22Rv1 (cell line): ENCODE measurements around the gene SPATA3.

ENCODE experiments used
- H3K27ac ChIP-seq: fragments of 450-650 bp; 2 replicates; pipeline ENCODE4 v1.5.1; 2017
- ZFX ChIP-seq: fragments of 450-650 bp; IDR thresholded peaks from 2 replicates; pipeline ENCODE4 v1.6.1; 2017; ENCODE audit warnings: antibody characterized with exemption, borderline replicate concordance
- TF ChIP-seq, protein P1 (sequence below): fragments of 450-650 bp; IDR thresholded peaks from 2 replicates; pipeline ENCODE4 v1.5.1; 2017; ENCODE audit warnings: mild to moderate bottlenecking

Gene SPATA3

DNA sequence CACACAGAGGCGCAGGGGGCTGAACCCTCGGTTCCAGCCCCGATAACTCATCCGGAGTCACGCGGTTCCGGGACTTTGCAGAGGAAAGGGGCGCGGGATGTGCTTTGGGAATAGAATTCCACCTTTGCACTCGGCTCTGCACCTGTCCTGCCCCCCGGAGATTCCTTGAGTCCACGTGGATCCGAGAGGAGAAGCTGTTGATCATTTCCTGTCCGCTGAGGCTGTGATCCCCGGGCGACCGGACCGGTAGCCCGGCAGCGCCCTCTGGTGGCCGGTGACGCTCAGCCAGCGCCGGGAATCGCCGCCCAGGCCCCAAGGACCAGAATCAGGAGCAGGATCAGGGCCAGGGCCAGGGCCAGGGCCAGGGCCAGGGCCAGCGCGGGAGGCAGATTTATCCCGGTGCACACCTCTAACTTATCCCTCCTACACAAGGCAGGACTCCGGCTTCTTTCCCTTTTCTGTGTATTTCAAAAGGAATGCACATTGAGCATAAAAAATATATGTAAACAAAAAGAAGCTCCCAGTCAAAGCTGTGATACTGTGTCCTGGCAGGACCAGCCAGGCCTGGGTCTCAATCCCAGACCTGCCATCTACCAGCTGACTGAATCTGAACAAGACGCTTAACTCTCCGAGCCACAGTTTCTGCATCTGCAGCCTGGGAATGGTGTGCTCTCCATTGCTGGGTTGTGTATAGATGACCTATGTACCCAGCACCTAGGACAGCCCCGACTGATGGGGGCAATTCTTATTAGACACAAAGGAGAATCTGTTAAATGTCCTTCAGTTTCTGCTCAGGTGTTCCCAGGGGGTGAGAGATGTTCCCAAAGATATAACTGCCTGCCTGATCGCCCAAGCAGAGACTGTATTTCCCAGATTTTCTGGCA is 8.5 kb upstream of the SPATA3 start:
- TF ChIP-seq ZFX, result no peak
- TF ChIP-seq, protein P1, sequence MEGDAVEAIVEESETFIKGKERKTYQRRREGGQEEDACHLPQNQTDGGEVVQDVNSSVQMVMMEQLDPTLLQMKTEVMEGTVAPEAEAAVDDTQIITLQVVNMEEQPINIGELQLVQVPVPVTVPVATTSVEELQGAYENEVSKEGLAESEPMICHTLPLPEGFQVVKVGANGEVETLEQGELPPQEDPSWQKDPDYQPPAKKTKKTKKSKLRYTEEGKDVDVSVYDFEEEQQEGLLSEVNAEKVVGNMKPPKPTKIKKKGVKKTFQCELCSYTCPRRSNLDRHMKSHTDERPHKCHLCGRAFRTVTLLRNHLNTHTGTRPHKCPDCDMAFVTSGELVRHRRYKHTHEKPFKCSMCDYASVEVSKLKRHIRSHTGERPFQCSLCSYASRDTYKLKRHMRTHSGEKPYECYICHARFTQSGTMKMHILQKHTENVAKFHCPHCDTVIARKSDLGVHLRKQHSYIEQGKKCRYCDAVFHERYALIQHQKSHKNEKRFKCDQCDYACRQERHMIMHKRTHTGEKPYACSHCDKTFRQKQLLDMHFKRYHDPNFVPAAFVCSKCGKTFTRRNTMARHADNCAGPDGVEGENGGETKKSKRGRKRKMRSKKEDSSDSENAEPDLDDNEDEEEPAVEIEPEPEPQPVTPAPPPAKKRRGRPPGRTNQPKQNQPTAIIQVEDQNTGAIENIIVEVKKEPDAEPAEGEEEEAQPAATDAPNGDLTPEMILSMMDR, result peak; percentile 94
- no peak overlapping the region for H3K27ac ChIP-seq

DNA sequence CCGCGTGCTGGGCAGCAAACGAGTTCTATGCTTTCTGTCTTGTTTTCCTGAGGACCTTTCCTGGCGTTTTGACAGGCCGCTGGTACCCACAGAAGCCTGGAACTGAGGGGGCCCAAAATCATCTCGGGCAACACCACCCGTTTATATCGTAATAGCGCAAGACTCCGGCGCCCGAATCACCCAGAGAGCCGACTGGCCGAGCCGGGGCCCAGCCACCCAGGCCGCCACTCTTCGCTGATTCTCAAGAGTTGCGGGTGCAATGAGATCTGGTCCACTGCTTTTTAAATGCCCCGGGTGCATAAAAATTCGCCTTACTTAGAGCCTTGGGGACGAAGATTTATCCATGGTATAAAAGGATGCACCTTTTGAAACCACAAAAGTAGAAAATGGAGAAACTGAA is 6.2 kb upstream of the SPATA3 start:
- H3K27ac ChIP-seq, result no peak overlapping the region
- no peak for TF ChIP-seq ZFX
- TF ChIP-seq, protein P1, result no peak

DNA sequence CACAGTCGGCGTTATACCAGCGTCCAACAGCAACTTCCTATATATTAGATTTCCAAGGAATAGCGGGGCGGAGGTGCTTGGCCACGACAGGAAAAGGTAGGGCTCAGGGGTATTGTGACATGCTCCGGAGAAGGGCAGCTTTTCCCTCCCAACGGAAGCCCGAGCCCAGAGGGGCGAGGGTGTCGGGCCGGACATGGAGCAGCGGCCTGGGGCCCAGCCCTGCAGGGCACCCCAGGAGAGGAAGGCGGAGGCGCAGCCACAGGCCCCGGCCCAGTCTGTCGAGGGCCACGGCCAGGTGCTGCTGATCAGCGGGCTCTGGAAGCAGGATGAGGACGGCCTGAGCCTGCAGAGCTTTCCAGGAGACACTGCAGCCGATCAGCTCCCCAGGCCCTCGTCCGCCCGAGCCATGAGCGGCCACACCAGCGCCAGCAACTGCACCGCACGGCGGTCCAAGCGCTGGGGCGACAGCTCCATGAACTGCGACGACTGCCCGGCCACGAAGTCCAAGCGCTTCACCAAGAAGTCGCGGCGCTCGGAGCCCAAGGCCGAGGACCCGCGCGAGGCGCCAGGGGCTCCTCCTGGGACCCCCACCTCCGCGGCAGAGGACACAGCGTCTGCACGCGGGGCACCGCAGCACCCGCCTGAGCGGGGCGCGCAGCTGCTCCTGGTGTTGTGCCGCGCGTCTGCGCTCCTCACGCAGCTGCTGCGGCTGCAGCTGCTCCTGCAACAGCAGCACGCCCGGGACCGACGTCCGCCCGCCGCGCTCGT is 5.6 kb upstream of the SPATA3 start:
- TF ChIP-seq, protein P1, result no peak
- TF ChIP-seq ZFX, result no peak
- H3K27ac ChIP-seq, result no peak overlapping the region

DNA sequence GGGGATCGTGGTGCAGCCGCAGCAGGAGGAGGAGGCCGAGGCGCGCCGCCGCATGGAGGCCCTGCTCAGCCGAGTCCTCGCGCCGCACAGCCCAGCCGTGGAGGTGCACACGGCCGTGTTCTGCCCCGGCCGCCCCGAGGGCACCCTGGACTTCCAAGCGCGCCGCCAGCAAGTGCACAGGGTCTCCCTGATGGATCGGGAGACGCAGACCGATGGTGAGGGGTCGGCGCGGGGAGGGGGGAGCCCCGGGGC is 5.1 kb upstream of the SPATA3 start:
- TF ChIP-seq, protein P1, result no peak
- no peak for TF ChIP-seq ZFX
- no peak overlapping the region for H3K27ac ChIP-seq

DNA sequence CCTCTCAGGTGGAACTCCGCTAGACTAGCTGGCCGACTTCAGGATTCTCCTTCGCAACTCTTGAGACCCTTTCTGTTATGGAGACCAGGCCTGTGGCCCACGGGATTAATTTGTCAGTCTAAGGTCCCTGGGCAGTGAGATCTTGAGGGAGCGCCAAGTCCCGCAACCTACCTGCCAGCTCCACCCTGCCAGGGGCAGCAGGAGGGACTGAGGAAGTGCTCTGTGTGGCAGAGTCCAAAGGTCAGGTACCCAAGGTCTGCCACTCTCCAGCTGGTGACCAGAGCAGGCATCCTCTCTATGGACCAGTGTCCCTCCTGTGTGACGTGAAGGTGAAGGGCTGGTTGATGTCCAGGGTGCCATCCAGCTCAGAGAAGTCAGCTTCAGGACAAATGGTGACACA is 4.3 kb upstream of the SPATA3 start:
- no peak for TF ChIP-seq ZFX
- TF ChIP-seq, protein P1, result no peak
- no peak overlapping the region for H3K27ac ChIP-seq

DNA sequence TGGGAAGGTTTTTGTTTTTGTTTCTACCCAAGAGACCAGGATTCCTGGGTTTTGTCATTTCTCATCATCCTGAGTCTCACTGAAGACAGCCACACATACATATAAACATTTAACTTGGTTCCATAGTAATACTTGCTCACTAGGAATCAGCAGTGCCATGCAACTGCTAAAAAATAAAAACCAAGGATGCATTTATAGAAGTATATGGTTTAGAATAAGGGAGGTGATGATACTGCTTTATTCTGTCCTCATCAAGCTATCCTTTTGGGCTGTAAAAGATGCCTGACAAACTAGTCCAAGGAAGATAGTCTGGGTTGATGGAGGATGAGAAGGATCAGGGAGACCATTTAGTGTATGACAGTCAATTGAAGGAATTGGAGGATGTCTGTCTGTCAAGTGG is 740 bp downstream of the SPATA3 start:
- no peak overlapping the region for H3K27ac ChIP-seq
- TF ChIP-seq ZFX, result no peak
- TF ChIP-seq, protein P1, result no peak

DNA sequence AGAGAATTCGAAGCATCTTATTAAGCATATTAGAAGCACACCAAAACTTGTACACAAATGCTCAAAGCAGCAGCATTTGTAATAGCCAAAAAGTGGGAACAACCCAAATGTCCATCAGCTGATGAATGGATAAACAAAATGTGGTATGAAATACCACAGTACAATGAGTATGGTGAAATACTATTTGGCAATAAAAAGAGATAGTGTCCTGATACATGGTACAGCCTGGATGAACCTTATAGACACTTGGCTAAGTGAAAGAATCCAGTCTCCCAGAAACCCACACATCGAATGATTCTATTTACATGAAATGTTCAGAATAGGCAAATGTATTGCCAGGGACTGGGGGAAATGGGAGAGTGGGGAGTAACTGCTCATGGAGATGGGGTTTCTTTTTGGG is 3.0 kb downstream of the SPATA3 start:
- TF ChIP-seq, protein P1, result no peak
- no peak for TF ChIP-seq ZFX
- no peak overlapping the region for H3K27ac ChIP-seq
